HepG2 (cell line): ENCODE data around the gene LAIR1. TPM values are rescaled to one million over a fixed set of nuclear protein-coding genes. Genes with fewer than 3 reads are reported as not detected.

Experiments
- ATAC-seq: fragments of 200-7000 bp; cut with Tn5 transposase; 3 replicates; pipeline ENCODE4 v1.9.1; 2020; ENCODE audit warnings: mild to moderate bottlenecking, moderate library complexity
- BruUV-seq: library from RNA; stranded (reverse); fragments of 400-500 nt; replicated peaks from 2 replicates; lab custom pipeline; 2021; lab: Mats Ljungman, UMichigan
- CTCF ChIA-PET: fragments of 300-600 bp; formaldehyde crosslinking; extraction: SDS; loops from one replicate; lab custom pipeline; 2021; ENCODE audit warnings: low total read pairs, inconsistent platforms, low intra/inter-chr PET ratio; lab: Yijun Ruan, JAX
- POLR2A ChIA-PET: fragments of 350-600 bp; sonication (Branson Sonifier 250); formaldehyde crosslinking; loops from one replicate; lab custom pipeline; 2020; ENCODE audit warnings: antibody characterized with exemption, inconsistent platforms; lab: Yijun Ruan, JAX
- DNase-seq: peaks from one replicate; pipeline ENCODE4 v3.0.0-alpha.2; 2015; ENCODE audit warnings: low spot score
- FAIRE-seq: peaks from 3 replicates; lab custom pipeline; 2011; peaks lifted over from hg19 to GRCh38; lab: Jason Lieb, UNC
- H2AFZ ChIP-seq: one replicate; pipeline ENCODE4 v1.6.1; 2011; ENCODE audit warnings: low read length, inconsistent platforms
- H3K27ac ChIP-seq: fragments of 300-600 bp; 3 replicates; pipeline ENCODE4 v1.8.0; 2011; ENCODE audit warnings: mixed run types, mild to moderate bottlenecking, mixed read lengths, low read length, inconsistent platforms; ENCODE audit not compliant: insufficient read depth; ENCODE audit errors: extremely low read length
- H3K27me3 ChIP-seq, 2 experiments: fragments of 200-600 bp in 1 of 2; 2 replicates in 1 of 2; 3 replicates in 1 of 2; pipeline versions ENCODE4 v1.6.0 to v1.8.0; 2011; ENCODE audit warnings: low read length in 2 of 2, mild to moderate bottlenecking in 2 of 2, moderate library complexity in 2 of 2, inconsistent platforms in 1 of 2; ENCODE audit not compliant: insufficient read depth in 2 of 2, control insufficient read depth in 1 of 2
- H3K36me3 ChIP-seq, 2 experiments: fragments of 200-600 bp in 1 of 2; replicated peaks in 1 of 2; 2 replicates in 1 of 2; 3 replicates in 1 of 2; pipeline versions ENCODE4 v1.5.1 to v1.8.0; 2011; ENCODE audit warnings: low read length in 2 of 2, inconsistent platforms in 1 of 2; ENCODE audit not compliant: insufficient read depth in 2 of 2, control insufficient read depth in 1 of 2
- H3K4me1 ChIP-seq: 2 replicates; pipeline ENCODE4 v1.5.1; 2012; ENCODE audit warnings: low read length, inconsistent platforms; ENCODE audit not compliant: insufficient read depth
- H3K4me2 ChIP-seq: 2 replicates; pipeline ENCODE4 v1.6.0; 2011; ENCODE audit warnings: low read depth, low read length, inconsistent platforms
- H3K4me3 ChIP-seq, 3 experiments: fragments of 200-600 bp in 1 of 3; sonication (generic), shearing (Covaris generic) in 1 of 3; replicated peaks in 1 of 3; 2 replicates each; pipeline ENCODE4 v1.5.1; 2011 to 2016; ENCODE audit warnings: low read length in 3 of 3, inconsistent platforms in 2 of 3, low read depth in 2 of 3, mild to moderate bottlenecking in 2 of 3, control low read depth in 1 of 3, mixed read lengths in 1 of 3; ENCODE audit not compliant: insufficient read depth in 1 of 3
- H3K79me2 ChIP-seq: one replicate; pipeline ENCODE4 v1.6.1; 2011; ENCODE audit warnings: low read length, inconsistent platforms; ENCODE audit not compliant: insufficient read depth
- H3K9ac ChIP-seq: 2 replicates; pipeline ENCODE4 v1.6.0; 2011; ENCODE audit warnings: mild to moderate bottlenecking, low read depth, low read length, inconsistent platforms; ENCODE audit not compliant: insufficient read depth
- H3K9me3 ChIP-seq: 2 replicates; pipeline ENCODE4 v1.5.1; 2012; ENCODE audit warnings: mild to moderate bottlenecking, low read length
- H4K20me1 ChIP-seq: 2 replicates; pipeline ENCODE4 v1.6.0; 2011; ENCODE audit warnings: inconsistent platforms, mild to moderate bottlenecking, low read length, moderate library complexity; ENCODE audit not compliant: insufficient read depth
- ARHGAP35 ChIP-seq: sonication (generic); formaldehyde crosslinking; IDR thresholded peaks from 2 replicates; pipeline ENCODE4 v1.9.0; 2022; ENCODE audit warnings: mild to moderate bottlenecking, inconsistent platforms, moderate library complexity, missing genetic modification reagents, borderline replicate concordance
- CBX2 ChIP-seq, 2 experiments: fragments of 200-600 bp in 1 of 2; sonication (generic); formaldehyde crosslinking in 1 of 2; IDR thresholded peaks; 2 replicates each; pipeline versions ENCODE4 v1.7.0 to v1.8.1; 2018 to 2022; ENCODE audit warnings: low read depth in 2 of 2, low read length in 1 of 2, mild to moderate bottlenecking in 1 of 2, missing genetic modification reagents in 1 of 2
- CBX5 ChIP-seq: sonication (generic); formaldehyde crosslinking; IDR thresholded peaks from 2 replicates; pipeline ENCODE4 v1.4.0; 2020; ENCODE audit warnings: missing genetic modification reagents, borderline replicate concordance
- CC2D1A ChIP-seq: sonication (generic); formaldehyde crosslinking; IDR thresholded peaks from 2 replicates; pipeline ENCODE4 v1.8.1; 2023; ENCODE audit warnings: mild to moderate bottlenecking, missing genetic modification reagents
- DMTF1 ChIP-seq: sonication (generic); formaldehyde crosslinking; IDR thresholded peaks from 2 replicates; pipeline ENCODE4 v1.4.0; 2020; ENCODE audit warnings: mild to moderate bottlenecking, missing genetic modification reagents
- GATAD1 ChIP-seq: IDR thresholded peaks from 2 replicates; pipeline ENCODE4 v1.6.1; 2016; ENCODE audit warnings: missing genetic modification reagents, missing compliant biosample characterization
- IKZF5 ChIP-seq: IDR thresholded peaks from 2 replicates; pipeline ENCODE4 v1.6.1; 2018; ENCODE audit warnings: missing genetic modification reagents, mild to moderate bottlenecking, missing compliant biosample characterization
- NCOR1 ChIP-seq: fragments of 200-600 bp; sonication (generic); IDR thresholded peaks from 2 replicates; pipeline ENCODE4 v1.7.0; 2017; ENCODE audit warnings: antibody characterized with exemption, low read length, borderline replicate concordance
- NRL ChIP-seq: sonication (generic); formaldehyde crosslinking; IDR thresholded peaks from 2 replicates; pipeline ENCODE4 v1.5.0; 2020; ENCODE audit warnings: missing genetic modification reagents, mild to moderate bottlenecking, moderate library complexity, borderline replicate concordance
- PPARG ChIP-seq: conservative IDR thresholded peaks from 2 replicates; pipeline ENCODE4 v1.6.1; 2016; ENCODE audit warnings: missing biosample characterization, missing genetic modification reagents
- THAP9 ChIP-seq: sonication (generic); formaldehyde crosslinking; IDR thresholded peaks from 2 replicates; pipeline ENCODE4; 2020; ENCODE audit warnings: missing genetic modification reagents, mild to moderate bottlenecking, borderline replicate concordance
- ZNF564 ChIP-seq: sonication (generic); formaldehyde crosslinking; IDR thresholded peaks from 2 replicates; pipeline ENCODE4 v1.8.1; 2023; ENCODE audit warnings: mild to moderate bottlenecking, missing genetic modification reagents
- ZNF740 ChIP-seq: sonication (generic); formaldehyde crosslinking; IDR thresholded peaks from 2 replicates; pipeline ENCODE4 v1.4.0; 2020; ENCODE audit warnings: missing genetic modification reagents
- ZNF776 ChIP-seq: sonication (generic); formaldehyde crosslinking; IDR thresholded peaks from 2 replicates; pipeline ENCODE4 v1.4.0; 2020; ENCODE audit warnings: mild to moderate bottlenecking, missing genetic modification reagents
- ZSCAN20 ChIP-seq: sonication (generic); formaldehyde crosslinking; IDR thresholded peaks from 2 replicates; pipeline ENCODE4 v1.4.0; 2020; ENCODE audit warnings: missing genetic modification reagents, mild to moderate bottlenecking, borderline replicate concordance
- ZSCAN25 ChIP-seq: sonication (generic); formaldehyde crosslinking; IDR thresholded peaks from 2 replicates; pipeline ENCODE4 v1.8.0; 2022; ENCODE audit warnings: mild to moderate bottlenecking, missing genetic modification reagents
- WGBS: methylation state at CpG from one replicate; pipeline ENCODE4 v1.1.6; 2017; ENCODE audit warnings: low lambda C conversion rate; 5-methylcytosine and 5-hydroxymethylcytosine counted together
- in situ Hi-C: cut with HindIII; loops from 2 replicates; pipeline ENCODE4 v1.10.0; 2017; ENCODE audit warnings: low pct_unique_long_range_greater_than_20kb; ENCODE audit not compliant: extremely low pct_ligation_motif_present
- intact Hi-C: fragments of 100-400 bp; cut with micrococcal nuclease; formaldehyde crosslinking; loops from one replicate; pipeline ENCODE4 v1.10.0; 2022; ENCODE audit not compliant: unreplicated experiment
- polyA plus RNA-seq, 8 experiments: library from polyadenylated mRNA; depleted of rRNA in 3 of 8; stranded (reverse) in 7 of 8; unstranded in 1 of 8; fragments of >200 nt; fragmentation: Illumina TruSeq in 4 of 8; extraction: Trizol in 4 of 8; gene quantifications; 2 replicates each; pipeline versions ENCODE4 v1.2.1 to v1.2.3, GENCODE V29; 2011 to 2016; ENCODE audit warnings: low read depth in 4 of 8, missing spikeins in 1 of 8, mixed read lengths in 1 of 8; ENCODE audit not compliant: insufficient read depth in 1 of 8
- total RNA-seq, 5 experiments: library from RNA; depleted of rRNA; stranded (reverse); fragments of >200 nt; fragmentation: Illumina TruSeq; extraction: Trizol; gene quantifications; 2 replicates each; pipeline ENCODE4 v1.2.3, GENCODE V29; 2016; ENCODE audit warnings: low read depth in 1 of 5

LAIR1 gene
- total and polyA plus RNA-seq, 2 of the 13 experiments (the other 11 are each of a cell fraction or from before 2014, with no cell fraction given) = 0.75 to 1.2 TPM

- no peaks in the 10 kb centered on the region for H3K4me1 ChIP-seq
- no peak for DNase-seq
- BruUV-seq = no TSS peak
- POLR2A ChIA-PET = no interaction called here
- intact Hi-C loops (no loop called here), in situ Hi-C loops (no loop called here)
- no peak; the same call in 2 of the 3 replicates for ATAC-seq
- 0% methylated on average over 5 of the region's 7 CpGs for whole genome bisulfite sequencing
- H2AFZ ChIP-seq = no peak overlapping the region
- CTCF ChIA-PET = no interaction called here
- H3K9me3 ChIP-seq = no peaks in the 10 kb centered on the region
- no peaks in the 10 kb centered on the region for H3K79me2 ChIP-seq
- H3K36me3 ChIP-seq = no peaks in the 10 kb centered on the region
- H3K9ac ChIP-seq = no peak overlapping the region
- FAIRE-seq = no peak
- H3K27me3 ChIP-seq = peaks cover 0 to 19% of the 10 kb centered on the region in 2 experiments; a peak in 2 of 5 replicates
- H3K4me3 ChIP-seq = no peak overlapping the region
- no peak overlapping the region for H3K27ac ChIP-seq
- no peaks in the 10 kb centered on the region for H4K20me1 ChIP-seq
- H3K4me2 ChIP-seq = no peak overlapping the region
- no peak for TF ChIP-seq NCOR1
- TF ChIP-seq CC2D1A (CRISPR knock-in tag) = no peak
- no peak for TF ChIP-seq NRL
- no peak for TF ChIP-seq CBX5 (CRISPR knock-in tag)
- no peak for TF ChIP-seq THAP9 (CRISPR knock-in tag)
- TF ChIP-seq PPARG (CRISPR knock-in tag) = no peak
- no peak for TF ChIP-seq DMTF1 (CRISPR knock-in tag)
- TF ChIP-seq ZSCAN25 (CRISPR knock-in tag) = no peak
- no peak for TF ChIP-seq CBX2 (IDR thresholded peaks at IDR 0.05; ENCODE audit: low read depth, low read length)
- TF ChIP-seq CBX2 (CRISPR knock-in tag; IDR thresholded peaks at IDR 0.05; ENCODE audit: low read depth) = no peak
- TF ChIP-seq IKZF5 = no peak
- no peak for TF ChIP-seq ZNF564 (CRISPR knock-in tag)
- no peak for TF ChIP-seq ZNF740 (CRISPR knock-in tag)
- no peak for TF ChIP-seq ZNF776 (CRISPR knock-in tag)
- no peak for TF ChIP-seq ZSCAN20 (CRISPR knock-in tag)
- no peak for TF ChIP-seq ARHGAP35 (CRISPR knock-in tag)
- TF ChIP-seq GATAD1 (CRISPR knock-in tag) = no peak
Measured at GRCh38 chr19:54331626-54332025, 33.1 kb downstream of the LAIR1 start.
